Endothelial cell of umbilical vein (primary cell): ENCODE measurements around the gene PTPRO. TPM values are rescaled to one million over a fixed set of nuclear protein-coding genes. Genes with fewer than 3 reads are reported as not detected.

Experiments used
- BruUV-seq: library from RNA; stranded (reverse); fragments of 400-500 nt; replicated peaks from 2 replicates; lab custom pipeline; 2021; lab: Mats Ljungman, UMichigan
- CTCF ChIA-PET: fragments of 300-600, 350-600 bp; sonication (Branson Sonifier 250); formaldehyde crosslinking; loops from one replicate; lab custom pipeline; 2021; ENCODE audit warnings: antibody characterized with exemption, inconsistent platforms; lab: Charles Lee
- POLR2A ChIA-PET: fragments of 300-600, 350-600 bp; sonication (Branson Sonifier 250); formaldehyde crosslinking; loops from one replicate; lab custom pipeline; 2021; ENCODE audit warnings: antibody characterized with exemption, inconsistent platforms; lab: Charles Lee
- DNase-seq: peaks from one replicate; pipeline ENCODE4 v3.0.0-alpha.2; 2011; ENCODE audit warnings: low read depth, low spot score
- FAIRE-seq: peaks from 2 replicates; lab custom pipeline; 2011; peaks lifted over from hg19 to GRCh38; lab: Jason Lieb, UNC
- H2AFZ ChIP-seq: 2 replicates; pipeline ENCODE4 v1.6.0; 2012; ENCODE audit warnings: low read depth, low read length, control low read depth, inconsistent platforms
- H3K27ac ChIP-seq: 2 replicates; pipeline ENCODE4 v1.5.1; 2011; ENCODE audit warnings: low read depth, mild to moderate bottlenecking, control low read depth, low read length, moderate library complexity; ENCODE audit not compliant: insufficient read depth
- H3K27me3 ChIP-seq, 2 experiments: 2 replicates each; pipeline versions ENCODE4 v1.6.0 to v1.6.1; 2011; ENCODE audit warnings: low read length in 2 of 2, mixed read lengths in 1 of 2; ENCODE audit not compliant: control insufficient read depth in 2 of 2, insufficient read depth in 2 of 2
- H3K36me3 ChIP-seq, 2 experiments: 2 replicates in 1 of 2; 3 replicates in 1 of 2; pipeline ENCODE4 v1.5.1; 2011; ENCODE audit warnings: low read length in 2 of 2, mild to moderate bottlenecking in 1 of 2, moderate library complexity in 1 of 2; ENCODE audit not compliant: control insufficient read depth in 2 of 2, insufficient read depth in 2 of 2; ENCODE audit errors: extremely low read depth in 1 of 2
- H3K4me1 ChIP-seq: 3 replicates; pipeline ENCODE4 v1.5.1; 2011; ENCODE audit warnings: mild to moderate bottlenecking, low read length; ENCODE audit not compliant: control insufficient read depth, insufficient read depth; ENCODE audit errors: extremely low read depth
- H3K4me2 ChIP-seq: 2 replicates; pipeline ENCODE4 v1.6.1; 2011; ENCODE audit warnings: low read length, control low read depth, mixed read lengths; ENCODE audit not compliant: insufficient read depth
- H3K4me3 ChIP-seq, 3 experiments: fragments of 200-600 bp in 1 of 3; sonication (generic), shearing (Covaris generic) in 1 of 3; replicated peaks in 1 of 3; 2 replicates each; pipeline ENCODE4 v1.5.1; 2011 to 2016; ENCODE audit warnings: control low read depth in 3 of 3, low read length in 3 of 3, mild to moderate bottlenecking in 2 of 3, inconsistent platforms in 1 of 3, low read depth in 1 of 3, moderate library complexity in 1 of 3; ENCODE audit not compliant: insufficient read depth in 1 of 3
- H3K79me2 ChIP-seq: 2 replicates; pipeline ENCODE4 v1.6.0; 2012; ENCODE audit warnings: low read length, inconsistent platforms; ENCODE audit not compliant: control insufficient read depth, insufficient read depth
- H3K9ac ChIP-seq: replicated peaks from 2 replicates; pipeline ENCODE3; 2011; ENCODE audit warnings: low read length, control low read depth; ENCODE audit not compliant: insufficient read depth; ENCODE audit errors: extremely low read depth
- H3K9me1 ChIP-seq: replicated peaks from 3 replicates; pipeline ENCODE4 v1.6.0; 2011; ENCODE audit warnings: mild to moderate bottlenecking, low read length; ENCODE audit not compliant: control insufficient read depth, insufficient read depth; ENCODE audit errors: extremely low read depth
- H3K9me3 ChIP-seq: replicated peaks from 2 replicates; pipeline ENCODE4 v1.5.1; 2012; ENCODE audit warnings: low read length, inconsistent platforms; ENCODE audit not compliant: control insufficient read depth, insufficient read depth
- H4K20me1 ChIP-seq: replicated peaks from 2 replicates; pipeline ENCODE3; 2011; ENCODE audit warnings: mild to moderate bottlenecking, low read length; ENCODE audit not compliant: control insufficient read depth, insufficient read depth; ENCODE audit errors: extremely low read depth
- CTCF ChIP-seq, 2 donors: IDR thresholded peaks; 1 replicate in 1 of 2; 2 replicates in 1 of 2; pipeline ENCODE4 v1.5.1; 2011; ENCODE audit warnings: low read length in 2 of 2, mild to moderate bottlenecking in 2 of 2, moderate library complexity in 2 of 2, control low read depth in 1 of 2, inconsistent platforms in 1 of 2, low read depth in 1 of 2; ENCODE audit not compliant: insufficient read depth in 1 of 2; ENCODE audit errors: extremely low read depth in 1 of 2
- EZH2 ChIP-seq: IDR thresholded peaks from 2 replicates; pipeline ENCODE4 v1.6.1; 2012; ENCODE audit warnings: borderline replicate concordance, low read depth, mild to moderate bottlenecking, moderate library complexity, low read length, inconsistent platforms; ENCODE audit not compliant: severe bottlenecking
- FOS ChIP-seq: IDR thresholded peaks from 2 replicates; pipeline ENCODE4 v1.6.1; 2011; ENCODE audit warnings: mild to moderate bottlenecking, low read length, moderate library complexity, borderline replicate concordance; ENCODE audit not compliant: insufficient read depth
- GATA2 ChIP-seq: IDR thresholded peaks from 2 replicates; pipeline ENCODE4 v1.7.0; 2011; ENCODE audit warnings: low read depth, mild to moderate bottlenecking, moderate library complexity, mixed read lengths, low read length; ENCODE audit not compliant: insufficient read length, insufficient read depth
- JUN ChIP-seq: IDR thresholded peaks from 2 replicates; pipeline ENCODE4 v1.6.1; 2011; ENCODE audit warnings: borderline replicate concordance, low read depth; ENCODE audit not compliant: insufficient read length, insufficient read depth
- MYC ChIP-seq: IDR thresholded peaks from one replicate; pipeline ENCODE4 v1.6.1; 2011; ENCODE audit warnings: mild to moderate bottlenecking, low read depth, low read length
- POLR2A ChIP-seq: IDR thresholded peaks from 2 replicates; pipeline ENCODE4 v1.6.1; 2012; ENCODE audit warnings: low read depth, mild to moderate bottlenecking, control low read depth, low read length
- POLR2AphosphoS5 ChIP-seq: IDR thresholded peaks from 2 replicates; pipeline ENCODE4 v1.6.1; 2012; ENCODE audit warnings: low read depth, mild to moderate bottlenecking, control low read depth, low read length, moderate library complexity; ENCODE audit not compliant: insufficient read depth
- dilution Hi-C: fragments of 300-500 bp; cut with MboI; formaldehyde crosslinking; loops from one replicate; pipeline ENCODE4 v1.15.0; 2019; ENCODE audit warnings: low sequenced_read_pairs; ENCODE audit not compliant: extremely low pct_ligation_motif_present
- intact Hi-C: fragments of 100-400 bp; cut with micrococcal nuclease; formaldehyde crosslinking; loops from one replicate; pipeline ENCODE4 v1.10.0; 2022
- polyA plus RNA-seq, 4 experiments: library from polyadenylated mRNA; depleted of rRNA in 3 of 4; stranded (reverse) in 3 of 4; unstranded in 1 of 4; fragments of >200 nt; gene quantifications; 2 replicates each; pipeline versions ENCODE4 v1.2.1 to v1.2.3, GENCODE V29; 2011 to 2012; ENCODE audit warnings: missing spikeins in 1 of 4
- total RNA-seq: library from RNA; stranded (reverse); gene quantifications from 2 replicates; pipeline ENCODE4 v1.2.3, GENCODE V29; 2021
- TF ChIP-seq, protein P1 (sequence below): IDR thresholded peaks from 2 replicates; pipeline ENCODE4 v1.6.1; 2011; ENCODE audit not compliant: insufficient read depth, insufficient read length

The PTPRO gene
- total and polyA plus RNA-seq, 2 donors (not counting 3 experiments of a cell fraction or from before 2014, with no cell fraction given), result not detected

GRCh38 chr12:15368812-15369211 is 46.5 kb downstream of the PTPRO start:
- H3K36me3 ChIP-seq, result no peaks in the 10 kb centered on the region
- H3K4me2 ChIP-seq, result no peak overlapping the region
- no peak overlapping the region for H2AFZ ChIP-seq
- TF ChIP-seq GATA2 (no peak), EZH2 (no peak), JUN (no peak), POLR2A (no peak), POLR2AphosphoS5 (no peak), CTCF (IDR thresholded peaks at IDR 0.05; ENCODE audit: extremely low read depth in 1 of 2, insufficient read depth in 1 of 2, low read depth in 1 of 2, low read length in 2 of 2) (no peak), MYC (no peak), FOS (no peak)
- TF ChIP-seq, protein P1, sequence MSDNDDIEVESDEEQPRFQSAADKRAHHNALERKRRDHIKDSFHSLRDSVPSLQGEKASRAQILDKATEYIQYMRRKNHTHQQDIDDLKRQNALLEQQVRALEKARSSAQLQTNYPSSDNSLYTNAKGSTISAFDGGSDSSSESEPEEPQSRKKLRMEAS, result no peak
- BruUV-seq, result no TSS peak
- CTCF ChIA-PET, result no interaction called here
- POLR2A ChIA-PET, result no interaction called here
- no peak overlapping the region for H3K27ac ChIP-seq
- H3K9ac ChIP-seq, result no peak overlapping the region
- peaks cover 0 to 6% of the 10 kb centered on the region in 2 experiments for H3K27me3 ChIP-seq
- dilution Hi-C loops (no loop called here), intact Hi-C loops (no loop called here)
- H3K9me1 ChIP-seq, result no peaks in the 10 kb centered on the region
- H3K79me2 ChIP-seq, result no peaks in the 10 kb centered on the region
- H3K9me3 ChIP-seq, result no peaks in the 10 kb centered on the region
- FAIRE-seq (no peak), DNase-seq (no peak)
- H4K20me1 ChIP-seq, result no peaks in the 10 kb centered on the region
- no peak overlapping the region for H3K4me3 ChIP-seq
- no peaks in the 10 kb centered on the region for H3K4me1 ChIP-seq
